Neural crest cell (in vitro differentiated cells): ENCODE measurements around the gene TEX53. TPM values are rescaled to one million over a fixed set of nuclear protein-coding genes. Genes with fewer than 3 reads are reported as not detected.

Source experiments
- DNase-seq: peaks from one replicate; pipeline ENCODE4 v3.0.0; 2021; ENCODE audit warnings: low read depth, mixed read lengths, low spot score
- H3K27ac Mint-ChIP-seq: one replicate; pipeline ENCODE4 v1.8.0; 2021; ENCODE audit warnings: mild to moderate bottlenecking, mixed read lengths; ENCODE audit not compliant: unreplicated experiment
- H3K27me3 Mint-ChIP-seq: 2 replicates; pipeline ENCODE4 v1.8.0; 2021; ENCODE audit warnings: low read depth, mild to moderate bottlenecking, mixed read lengths
- H3K36me3 Mint-ChIP-seq: 2 replicates; pipeline ENCODE4 v1.8.0; 2021; ENCODE audit warnings: low read depth, mild to moderate bottlenecking, mixed read lengths
- H3K4me1 Mint-ChIP-seq: 2 replicates; pipeline ENCODE4 v1.8.0; 2021; ENCODE audit warnings: mixed read lengths
- H3K4me3 Mint-ChIP-seq: one replicate; pipeline ENCODE4 v1.8.0; 2021; ENCODE audit warnings: mild to moderate bottlenecking, mixed read lengths
- H3K9me3 Mint-ChIP-seq: 2 replicates; pipeline ENCODE4 v1.8.0; 2021; ENCODE audit warnings: mixed read lengths
- CTCF ChIP-seq: fragments of 200-600 bp; sonication (generic); conservative IDR thresholded peaks from 2 replicates; pipeline ENCODE4 v1.5.0; 2021; ENCODE audit warnings: antibody characterized with exemption, mild to moderate bottlenecking
- total RNA-seq: library from RNA; stranded (reverse); gene quantifications from 2 replicates; pipeline ENCODE4 v1.2.1, GENCODE V29; 2021

Gene TEX53
- total RNA-seq, 1 donor from 2014 or later = not detected

DNA sequence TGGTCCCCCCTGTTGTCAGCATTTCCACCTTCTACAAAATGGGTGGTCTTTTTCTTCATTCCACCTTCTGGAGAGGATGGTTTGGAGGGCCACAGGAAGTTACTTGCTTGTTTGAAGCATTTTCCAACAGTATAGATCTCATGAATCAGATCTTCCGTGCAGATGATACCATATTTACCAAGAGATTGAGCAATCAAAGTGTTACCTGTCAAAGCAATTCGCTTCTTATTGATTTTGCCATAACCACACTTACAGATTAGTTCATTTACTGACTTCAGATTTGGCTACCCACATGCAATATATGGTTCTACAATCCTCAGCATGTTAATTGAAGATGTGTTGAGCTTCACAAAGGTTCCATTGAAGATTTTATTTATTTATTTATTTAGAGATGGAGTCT, 38.3 kb upstream of the TEX53 start:
- peaks cover 8% of the 10 kb centered on the region for H3K9me3 Mint-ChIP-seq
- no peaks in the 10 kb centered on the region for H3K27me3 Mint-ChIP-seq
- H3K4me3 Mint-ChIP-seq = no peak overlapping the region
- no peak for DNase-seq
- peaks cover 4% of the 10 kb centered on the region for H3K4me1 Mint-ChIP-seq
- TF ChIP-seq CTCF = no peak
- H3K36me3 Mint-ChIP-seq = no peaks in the 10 kb centered on the region
- no peak overlapping the region for H3K27ac Mint-ChIP-seq

DNA sequence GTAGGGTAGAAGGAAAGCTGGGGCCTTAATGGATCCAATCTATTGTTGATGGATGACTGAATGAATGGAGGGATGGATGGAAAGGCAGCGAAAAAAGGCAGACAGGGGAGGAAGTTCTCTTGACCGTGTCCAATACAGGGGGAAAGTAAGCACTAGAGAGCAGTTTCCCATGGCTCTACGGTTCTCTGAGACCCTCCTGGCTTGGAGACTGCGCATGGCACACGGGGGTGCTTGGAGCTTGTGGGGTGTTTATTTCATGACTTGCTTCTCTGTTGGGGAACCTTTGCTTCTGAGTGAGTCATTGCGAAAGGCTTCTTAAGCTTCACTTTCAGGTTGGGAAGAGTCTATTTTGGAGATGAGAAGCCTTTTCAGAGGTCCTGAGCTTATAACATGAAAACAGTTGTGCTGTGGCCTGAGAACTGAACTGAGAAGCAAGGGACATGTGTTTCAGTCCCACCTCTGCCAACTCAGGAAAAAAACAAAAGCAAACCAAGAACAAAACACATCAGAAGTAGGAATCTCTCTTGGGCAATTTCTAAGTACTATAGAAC, 37.2 kb upstream of the TEX53 start:
- no peak overlapping the region for H3K4me3 Mint-ChIP-seq
- H3K27me3 Mint-ChIP-seq = no peaks in the 10 kb centered on the region
- no peak for TF ChIP-seq CTCF
- no peak for DNase-seq
- peaks cover 8% of the 10 kb centered on the region for H3K9me3 Mint-ChIP-seq
- H3K36me3 Mint-ChIP-seq = no peaks in the 10 kb centered on the region
- H3K27ac Mint-ChIP-seq = no peak overlapping the region
- peaks cover 4% of the 10 kb centered on the region for H3K4me1 Mint-ChIP-seq

GRCh38 chr9:114694146-114694545, 36.5 kb upstream of the TEX53 start:
- H3K9me3 Mint-ChIP-seq = peaks cover 6% of the 10 kb centered on the region

DNA sequence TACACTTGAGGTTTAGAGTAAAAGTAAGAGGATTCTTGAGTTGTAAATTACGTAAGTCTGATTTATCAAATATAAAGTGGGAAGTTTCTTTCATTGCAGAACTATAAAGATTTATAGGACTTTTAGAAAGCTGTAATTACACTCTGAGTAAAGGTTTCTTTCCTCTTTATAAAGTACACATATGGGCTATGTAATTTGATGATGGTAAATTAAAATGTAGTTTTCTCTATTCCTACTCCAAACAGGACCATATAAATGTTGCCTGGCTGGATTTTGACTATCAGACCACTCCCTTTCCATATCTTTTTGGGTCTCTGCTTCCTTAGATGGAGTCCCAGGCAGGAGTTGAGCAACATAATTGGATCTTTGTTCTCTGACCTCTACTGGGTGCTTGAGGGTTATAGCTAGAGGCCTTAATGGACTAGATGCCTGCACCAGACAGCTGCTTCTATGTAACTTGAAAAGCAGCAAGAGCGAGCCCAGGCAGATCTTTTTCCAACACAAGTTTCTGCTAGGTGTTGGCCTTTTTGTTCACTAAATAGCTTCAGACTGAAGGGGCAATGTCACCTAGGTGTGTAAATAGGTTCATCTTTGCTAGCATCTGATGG, 35.7 kb upstream of the TEX53 start:
- H3K27me3 Mint-ChIP-seq = no peaks in the 10 kb centered on the region
- peaks cover 8% of the 10 kb centered on the region for H3K9me3 Mint-ChIP-seq
- H3K4me3 Mint-ChIP-seq = no peak overlapping the region
- H3K27ac Mint-ChIP-seq = no peak overlapping the region
- H3K36me3 Mint-ChIP-seq = no peaks in the 10 kb centered on the region
- DNase-seq = no peak
- TF ChIP-seq CTCF = no peak
- peaks cover 4% of the 10 kb centered on the region for H3K4me1 Mint-ChIP-seq

More at GRCh38 chr9:114694146-114694545, 36.5 kb upstream of the TEX53 start:
- no peak overlapping the region for H3K4me3 Mint-ChIP-seq
- TF ChIP-seq CTCF = no peak
- peaks cover 4% of the 10 kb centered on the region for H3K4me1 Mint-ChIP-seq
- H3K36me3 Mint-ChIP-seq = no peaks in the 10 kb centered on the region
- DNase-seq = no peak
- H3K27ac Mint-ChIP-seq = no peak overlapping the region
- no peaks in the 10 kb centered on the region for H3K27me3 Mint-ChIP-seq

DNA sequence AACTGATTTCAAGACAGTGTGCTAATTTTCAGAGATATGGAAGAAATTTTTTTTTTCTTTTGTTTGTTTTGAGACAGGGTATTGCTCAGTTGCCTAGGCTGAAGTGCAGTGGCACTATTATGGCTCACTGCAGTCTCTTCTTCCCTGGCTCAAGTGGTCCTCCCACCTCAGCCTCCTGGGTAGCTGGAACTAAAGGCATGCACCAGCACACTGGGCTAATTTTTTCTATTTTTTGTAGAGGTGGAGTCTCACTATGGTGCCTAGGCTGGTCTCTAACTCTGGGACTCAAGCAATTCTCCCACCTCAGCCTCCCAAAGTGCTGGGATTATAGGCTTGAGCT, 34.3 kb upstream of the TEX53 start:
- no peaks in the 10 kb centered on the region for H3K27me3 Mint-ChIP-seq
- H3K36me3 Mint-ChIP-seq = no peaks in the 10 kb centered on the region
- DNase-seq = no peak
- no peak overlapping the region for H3K27ac Mint-ChIP-seq
- H3K4me1 Mint-ChIP-seq = peaks cover 4% of the 10 kb centered on the region
- H3K4me3 Mint-ChIP-seq = no peak overlapping the region
- peaks cover 5% of the 10 kb centered on the region for H3K9me3 Mint-ChIP-seq
- no peak for TF ChIP-seq CTCF
